H9 (cell line): Measurements from ENCODE around the gene DTNB. TPM values are rescaled to one million over a fixed set of nuclear protein-coding genes. Genes with fewer than 3 reads are reported as not detected.

ENCODE experiments used
- DNase-seq: peaks from one replicate; pipeline ENCODE4 v3.0.0-alpha.2; 2017
- H2AFZ ChIP-seq: one replicate; pipeline ENCODE4 v1.6.1; 2013; ENCODE audit warnings: mild to moderate bottlenecking, low read length, control low read depth, moderate library complexity
- H2AK5ac ChIP-seq: 2 replicates; pipeline ENCODE4 v1.6.1; 2013; ENCODE audit warnings: low read length, control low read depth, mixed read lengths; ENCODE audit not compliant: insufficient read length
- H2BK120ac ChIP-seq: one replicate; pipeline ENCODE4 v1.6.1; 2013; ENCODE audit warnings: low read depth, mild to moderate bottlenecking, low read length, control low read depth, inconsistent platforms; ENCODE audit not compliant: poor library complexity, severe bottlenecking
- H2BK12ac ChIP-seq: 2 replicates; pipeline ENCODE4 v1.6.1; 2013; ENCODE audit warnings: low read length, control low read depth, mixed read lengths, low read depth; ENCODE audit not compliant: insufficient read length
- H2BK15ac ChIP-seq: 2 replicates; pipeline ENCODE4 v1.6.1; 2013; ENCODE audit warnings: low read depth, low read length, control low read depth
- H2BK20ac ChIP-seq: one replicate; pipeline ENCODE4 v1.6.1; 2013; ENCODE audit warnings: low read depth, mild to moderate bottlenecking, low read length, control low read depth, inconsistent platforms; ENCODE audit not compliant: poor library complexity, severe bottlenecking
- H2BK5ac ChIP-seq: 2 replicates; pipeline ENCODE4 v1.6.1; 2013; ENCODE audit warnings: low read length, control low read depth, mixed read lengths; ENCODE audit not compliant: insufficient read length
- H3K14ac ChIP-seq: 2 replicates; pipeline ENCODE4 v1.6.1; 2013; ENCODE audit warnings: low read length, control low read depth; ENCODE audit not compliant: insufficient read depth
- H3K18ac ChIP-seq: 2 replicates; pipeline ENCODE4 v1.6.1; 2013; ENCODE audit warnings: low read depth, mild to moderate bottlenecking, mixed read lengths, low read length, control low read depth; ENCODE audit not compliant: insufficient read length
- H3K23ac ChIP-seq: 2 replicates; pipeline ENCODE4 v1.6.1; 2013; ENCODE audit warnings: low read length, control low read depth, mixed read lengths, low read depth; ENCODE audit not compliant: insufficient read length
- H3K23me2 ChIP-seq: 2 replicates; pipeline ENCODE4 v1.6.1; 2013; ENCODE audit warnings: low read depth, mild to moderate bottlenecking, mixed read lengths, low read length, control low read depth; ENCODE audit not compliant: insufficient read length, poor library complexity, severe bottlenecking
- H3K27ac ChIP-seq: 2 replicates; pipeline ENCODE4 v1.5.1; 2013; ENCODE audit warnings: low read length, control low read depth, mixed read lengths, low read depth; ENCODE audit not compliant: insufficient read length
- H3K27me3 ChIP-seq: 2 replicates; pipeline ENCODE4 v1.6.1; 2013; ENCODE audit warnings: low read length, control low read depth, inconsistent platforms; ENCODE audit not compliant: insufficient read depth
- H3K4ac ChIP-seq: 2 replicates; pipeline ENCODE4 v1.6.1; 2013; ENCODE audit warnings: low read depth, mild to moderate bottlenecking, control low read depth, inconsistent platforms, low read length, moderate library complexity
- H3K4me1 ChIP-seq: 2 replicates; pipeline ENCODE4 v1.6.1; 2013; ENCODE audit warnings: low read length, control low read depth, inconsistent platforms; ENCODE audit not compliant: insufficient read depth
- H3K4me2 ChIP-seq: 2 replicates; pipeline ENCODE4 v1.6.1; 2013; ENCODE audit warnings: low read length, control low read depth, mixed read lengths; ENCODE audit not compliant: insufficient read length, insufficient read depth
- H3K56ac ChIP-seq: 2 replicates; pipeline ENCODE4 v1.6.1; 2013; ENCODE audit warnings: low read depth, mild to moderate bottlenecking, mixed read lengths, low read length, control low read depth; ENCODE audit not compliant: insufficient read length
- H3K79me1 ChIP-seq: 2 replicates; pipeline ENCODE4 v1.6.1; 2013; ENCODE audit warnings: low read depth, mild to moderate bottlenecking, moderate library complexity, low read length, control low read depth, inconsistent platforms; ENCODE audit not compliant: insufficient read depth, poor library complexity, severe bottlenecking
- H3K79me2 ChIP-seq: 2 replicates; pipeline ENCODE4 v1.6.1; 2013; ENCODE audit warnings: low read length, control low read depth, inconsistent platforms; ENCODE audit not compliant: insufficient read depth
- H3K9ac ChIP-seq: 2 replicates; pipeline ENCODE4 v1.6.1; 2013; ENCODE audit warnings: low read length, control low read depth, mixed read lengths; ENCODE audit not compliant: insufficient read length; ENCODE audit errors: extremely low read depth
- H3K9me3 ChIP-seq: one replicate; pipeline ENCODE4 v1.6.1; 2013; ENCODE audit warnings: low read depth, low read length, inconsistent platforms; ENCODE audit not compliant: control insufficient read depth
- H3T11ph ChIP-seq: one replicate; pipeline ENCODE4 v1.6.1; 2013; ENCODE audit warnings: mild to moderate bottlenecking, low read length, control low read depth, inconsistent platforms
- H4K20me1 ChIP-seq: one replicate; pipeline ENCODE4 v1.6.1; 2013; ENCODE audit not compliant: control insufficient read depth, insufficient read length, insufficient read depth
- H4K5ac ChIP-seq: 2 replicates; pipeline ENCODE4 v1.6.1; 2013; ENCODE audit warnings: low read depth, mild to moderate bottlenecking, mixed read lengths, low read length, control low read depth; ENCODE audit not compliant: insufficient read length
- H4K8ac ChIP-seq: replicated peaks from 2 replicates; pipeline ENCODE4 v1.6.1; 2013; ENCODE audit warnings: low read length, control low read depth, mixed read lengths, low read depth; ENCODE audit not compliant: insufficient read length
- H4K91ac ChIP-seq: 2 replicates; pipeline ENCODE4 v1.6.1; 2013; ENCODE audit warnings: low read depth, mild to moderate bottlenecking, moderate library complexity, mixed read lengths, low read length, control low read depth; ENCODE audit not compliant: insufficient read length
- H3K27ac Mint-ChIP-seq, 3 experiments: 2 replicates in 2 of 3; 3 replicates in 1 of 3; pipeline ENCODE4 v1.8.0; 2020 to 2021; ENCODE audit warnings: mixed read lengths in 3 of 3, mild to moderate bottlenecking in 1 of 3, moderate library complexity in 1 of 3
- H3K27me3 Mint-ChIP-seq: 2 replicates; pipeline ENCODE4 v1.8.0; 2021; ENCODE audit warnings: low read depth, mild to moderate bottlenecking, moderate library complexity, mixed read lengths
- H3K36me3 Mint-ChIP-seq, 3 experiments: 2 replicates in 2 of 3; 3 replicates in 1 of 3; pipeline ENCODE4 v1.8.0; 2020 to 2021; ENCODE audit warnings: low read depth in 3 of 3, mixed read lengths in 3 of 3; ENCODE audit not compliant: insufficient read depth in 1 of 3
- H3K4me1 Mint-ChIP-seq, 2 experiments: 2 replicates each; pipeline ENCODE4 v1.8.0; 2020; ENCODE audit warnings: mixed read lengths in 2 of 2
- H3K4me3 Mint-ChIP-seq, 2 experiments: 2 replicates in 1 of 2; 3 replicates in 1 of 2; pipeline ENCODE4 v1.8.0; 2020 to 2021; ENCODE audit warnings: mild to moderate bottlenecking in 2 of 2, mixed read lengths in 2 of 2, moderate library complexity in 1 of 2
- H3K9me3 Mint-ChIP-seq, 2 experiments: 2 replicates in 1 of 2; 3 replicates in 1 of 2; pipeline ENCODE4 v1.8.0; 2020; ENCODE audit warnings: mild to moderate bottlenecking in 2 of 2, mixed read lengths in 2 of 2, moderate library complexity in 1 of 2
- CTCF ChIP-seq: fragments of 200-600 bp; sonication (generic); conservative IDR thresholded peaks from 3 replicates; pipeline ENCODE4 v1.8.0; 2021; ENCODE audit warnings: antibody characterized with exemption, mild to moderate bottlenecking
- WGBS: extraction: QIAGEN DNeasy Blood & Tissue Kit; methylation state at CpG from one replicate; pipeline ENCODE4 v1.1.7; 2013; ENCODE audit warnings: missing lambda C conversion rate, low lambda C conversion rate, mixed read lengths; ENCODE audit not compliant: insufficient read length; ENCODE audit errors: extremely low coverage; 5-methylcytosine and 5-hydroxymethylcytosine counted together
- total RNA-seq: library from RNA; stranded (reverse); gene quantifications from 2 replicates; pipeline ENCODE4 v1.2.1, GENCODE V29; 2021

The DTNB gene
- total RNA-seq, 1 experiment from 2014 or later: 26.7 TPM

DNA sequence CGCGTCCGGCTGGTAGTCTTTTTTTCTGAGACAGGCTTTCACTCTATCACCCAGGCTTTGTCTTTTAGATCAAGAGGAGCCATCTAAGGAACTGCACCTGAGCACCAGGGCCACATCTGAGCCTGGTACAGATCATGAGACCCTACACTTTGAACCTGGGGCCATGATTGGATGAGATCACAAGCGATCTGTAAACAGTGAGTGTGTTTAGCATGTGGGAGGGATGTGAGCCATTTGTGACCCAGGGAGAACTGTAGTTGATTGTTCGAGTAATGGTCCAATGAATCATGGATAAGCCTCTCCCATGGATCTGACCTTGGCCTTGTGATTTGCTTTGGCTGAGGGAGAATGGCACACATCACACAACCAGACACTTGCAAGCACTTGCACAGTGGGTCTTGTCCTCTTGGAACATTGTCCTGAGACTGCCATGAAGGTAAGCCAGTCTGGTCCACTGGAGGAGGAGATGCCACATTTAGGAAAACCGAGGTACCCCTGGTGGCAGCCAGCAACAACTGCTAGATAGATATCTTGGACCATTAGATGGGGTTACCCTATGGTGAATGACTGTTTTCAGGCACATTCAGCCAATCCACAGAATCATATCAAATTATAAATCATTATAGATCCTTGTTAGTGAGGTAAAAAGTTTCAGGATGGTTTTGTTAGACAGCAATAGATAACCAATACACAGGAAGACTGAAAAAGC, 19.5 kb upstream of the DTNB start:
- H2BK5ac ChIP-seq: no peak overlapping the region
- no peaks in the 10 kb centered on the region for H3K36me3 Mint-ChIP-seq
- H2BK20ac ChIP-seq: no peak overlapping the region
- H3K27ac Mint-ChIP-seq: no peak overlapping the region
- no peak overlapping the region for H3K23ac ChIP-seq
- H2BK120ac ChIP-seq: no peak overlapping the region
- no peak overlapping the region for H3K9ac ChIP-seq
- H3K4me1 ChIP-seq: no peaks in the 10 kb centered on the region; the same call in 1 of the 2 replicates
- H4K91ac ChIP-seq: no peak overlapping the region
- no peak overlapping the region for H3K27ac ChIP-seq
- H2AFZ ChIP-seq: no peak overlapping the region
- H4K20me1 ChIP-seq: no peaks in the 10 kb centered on the region
- no peak overlapping the region for H2BK12ac ChIP-seq
- H3K79me2 ChIP-seq: no peaks in the 10 kb centered on the region
- TF ChIP-seq CTCF: peak; percentile 37; the same call in 1 of the 3 replicates
- no peak overlapping the region for H3K4me3 Mint-ChIP-seq
- H3K23me2 ChIP-seq: no peaks in the 10 kb centered on the region
- no peaks in the 10 kb centered on the region for H3K9me3 ChIP-seq
- no peak overlapping the region for H3T11ph ChIP-seq
- no peak overlapping the region for H4K5ac ChIP-seq
- no peak overlapping the region for H3K56ac ChIP-seq
- H3K18ac ChIP-seq: no peak overlapping the region
- H2AK5ac ChIP-seq: no peak overlapping the region
- no peaks in the 10 kb centered on the region for H3K79me1 ChIP-seq
- no peak overlapping the region for H3K4ac ChIP-seq
- H3K27me3 ChIP-seq: no peaks in the 10 kb centered on the region
- WGBS: no CpG with 5 or more reads among the region's 6 CpGs
- no peak overlapping the region for H4K8ac ChIP-seq
- no peak overlapping the region for H3K14ac ChIP-seq
- no peaks in the 10 kb centered on the region for H3K9me3 Mint-ChIP-seq
- no peak overlapping the region for H2BK15ac ChIP-seq
- peaks cover 3 to 4% of the 10 kb centered on the region in 2 experiments; a peak in 1 of 4 replicates for H3K4me1 Mint-ChIP-seq
- no peak overlapping the region for H3K4me2 ChIP-seq
- no peaks in the 10 kb centered on the region; the same call in 1 of the 2 replicates for H3K27me3 Mint-ChIP-seq
- DNase-seq: no peak
